Cerebellar nuclear complex (tissue), 1 donor: ENCODE results near the gene RPS6KB2.

Experiments
- DNase-seq, 2 experiments: peaks; one replicate each; lab custom pipeline; 2025; lab: John Stamatoyannopoulos, UW

Gene RPS6KB2

GRCh38 chr11:67429722-67430121, 1.4 kb downstream of the RPS6KB2 start:
- DNase-seq: no peak

- no peak for DNase-seq
Observed at GRCh38 chr11:67431346-67432249, 3.3 kb downstream of the RPS6KB2 start.

- DNase-seq: no peak
Observed at GRCh38 chr11:67432655-67433349, 4.5 kb downstream of the RPS6KB2 start.

GRCh38 chr11:67433536-67434394, 5.5 kb downstream of the RPS6KB2 start:
- no peak for DNase-seq

- DNase-seq: no peak
Observed at GRCh38 chr11:67434395-67434881, 6.1 kb downstream of the RPS6KB2 start.

- no peak for DNase-seq
Observed at GRCh38 chr11:67435031-67435726, 6.9 kb downstream of the RPS6KB2 start.

GRCh38 chr11:67435727-67436458, 7.6 kb downstream of the RPS6KB2 start:
- no peak for DNase-seq

- DNase-seq: no peak
Observed at GRCh38 chr11:67436459-67437081, 8.3 kb downstream of the RPS6KB2 start.

GRCh38 chr11:67437082-67437808, 9.0 kb downstream of the RPS6KB2 start, which contains the start of gene PTPRCAP:
PTPRCAP (minus strand) TSS chr11:67437682; CDS start chr11:67437619, 63 bp downstream.
- no peak for DNase-seq

- DNase-seq: no peak
Observed at GRCh38 chr11:67437809-67438157, 9.5 kb downstream of the RPS6KB2 start.

GRCh38 chr11:67438158-67438902, 10.0 kb downstream of the RPS6KB2 start:
- no peak for DNase-seq

- DNase-seq: no peak
Observed at GRCh38 chr11:67439321-67440228, 11.3 kb downstream of the RPS6KB2 start.

- DNase-seq: no peak
Observed at GRCh38 chr11:67440229-67441097, 12.2 kb downstream of the RPS6KB2 start.

GRCh38 chr11:67441098-67441563, 12.8 kb downstream of the RPS6KB2 start:
- no peak for DNase-seq

- DNase-seq: no peak
Observed at GRCh38 chr11:67441731-67442351, 13.5 kb downstream of the RPS6KB2 start.
